NCI-H226 (cell line): ENCODE results near the gene PCDHGA6.
"Not testable (repeated sequence)": the region's sequence is repeated elsewhere in the genome, so short reads cannot be mapped to it uniquely, and the experiment has no call there.

Experiments used
- DNase-seq: peaks from one replicate; pipeline ENCODE4 v3.0.0-alpha.2; 2015

Gene PCDHGA6

DNA sequence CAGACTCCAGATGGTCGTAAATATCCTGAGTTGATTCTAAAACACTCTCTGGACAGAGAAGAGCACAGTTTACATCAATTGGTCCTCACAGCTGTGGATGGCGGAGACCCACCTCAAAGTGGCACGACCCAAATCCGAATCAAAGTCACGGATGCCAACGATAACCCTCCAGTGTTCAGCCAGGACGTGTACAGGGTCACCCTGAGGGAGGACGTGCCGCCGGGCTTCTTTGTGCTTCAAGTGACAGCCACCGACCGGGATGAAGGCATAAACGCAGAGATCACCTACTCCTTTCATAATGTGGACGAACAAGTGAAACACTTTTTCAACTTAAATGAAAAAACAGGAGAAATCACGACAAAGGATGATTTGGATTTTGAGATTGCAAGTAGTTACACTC is 13.0 kb upstream of the PCDHGA6 start:
- no peak for DNase-seq

DNA sequence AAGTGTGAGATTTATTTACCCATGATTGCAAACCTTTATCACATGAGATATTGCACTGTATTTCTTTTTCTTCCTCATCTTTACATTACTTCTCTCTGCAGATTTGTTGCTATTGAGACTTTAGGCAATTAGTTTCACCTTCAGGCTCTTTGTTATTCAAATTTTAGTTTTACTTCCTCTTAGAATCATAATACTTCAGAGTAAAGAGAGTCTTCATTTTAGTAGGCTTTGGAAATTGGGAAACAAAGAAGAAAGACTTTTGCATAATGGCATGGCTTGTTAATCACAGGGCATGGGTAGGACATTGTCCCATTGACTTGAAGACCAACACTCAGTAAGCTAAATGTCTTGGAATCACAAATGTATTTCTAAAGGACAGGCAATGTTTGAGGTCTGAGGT is 11.0 kb upstream of the PCDHGA6 start:
- no peak for DNase-seq

- no peak for DNase-seq
These were observed 9.6 kb upstream of the PCDHGA6 start, which contains the start of gene PCDHGA5 for GRCh38 chr5:141363952-141364660. TSS of gene PCDHGA5 (plus strand) at chr5:141364162. CDS start at chr5:141364331, 169 bp downstream.

DNA sequence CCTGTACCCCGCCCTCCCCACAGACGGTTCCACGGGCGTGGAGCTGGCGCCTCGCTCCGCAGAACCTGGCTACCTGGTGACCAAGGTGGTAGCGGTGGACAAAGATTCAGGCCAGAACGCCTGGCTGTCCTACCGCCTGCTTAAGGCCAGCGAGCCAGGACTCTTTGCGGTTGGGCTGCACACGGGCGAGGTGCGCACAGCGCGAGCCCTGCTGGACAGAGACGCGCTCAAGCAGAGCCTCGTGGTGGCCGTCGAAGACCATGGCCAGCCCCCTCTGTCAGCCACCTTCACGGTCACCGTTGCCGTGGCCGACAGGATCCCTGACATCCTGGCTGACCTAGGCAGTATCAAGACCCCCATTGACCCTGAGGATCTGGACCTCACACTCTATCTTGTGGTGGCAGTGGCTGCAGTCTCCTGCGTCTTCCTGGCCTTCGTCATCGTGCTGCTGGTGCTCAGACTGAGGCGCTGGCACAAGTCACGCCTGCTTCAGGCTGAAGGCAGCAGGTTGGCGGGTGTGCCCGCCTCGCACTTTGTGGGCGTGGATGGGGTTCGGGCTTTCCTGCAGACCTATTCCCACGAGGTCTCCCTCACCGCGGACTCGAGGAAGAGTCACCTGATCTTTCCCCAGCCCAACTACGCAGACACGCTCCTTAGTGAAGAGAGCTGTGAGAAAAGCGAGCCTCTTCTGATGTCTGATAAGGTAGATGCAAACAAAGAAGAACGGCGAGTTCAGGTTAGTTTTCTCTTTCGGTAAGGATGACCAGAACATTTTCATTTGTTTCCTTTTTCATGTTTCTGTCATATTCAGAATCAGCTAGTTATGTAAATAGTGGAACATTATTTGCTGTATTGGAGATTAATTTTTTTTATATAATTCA is 7.4 kb upstream of the PCDHGA6 start:
- DNase-seq = no peak

- DNase-seq = peak; percentile 56
These were observed 3.5 kb upstream of the PCDHGA6 start, which contains the start of gene PCDHGB3 for GRCh38 chr5:141369994-141370848. TSS of gene PCDHGB3 (plus strand) at chr5:141370242. CDS start at chr5:141370395, 153 bp downstream.

GRCh38 chr5:141371572-141372475 is 1.9 kb upstream of the PCDHGA6 start:
- DNase-seq = no peak

- no peak for DNase-seq
These were observed 936 bp downstream of the PCDHGA6 start for GRCh38 chr5:141374627-141375026.

DNA sequence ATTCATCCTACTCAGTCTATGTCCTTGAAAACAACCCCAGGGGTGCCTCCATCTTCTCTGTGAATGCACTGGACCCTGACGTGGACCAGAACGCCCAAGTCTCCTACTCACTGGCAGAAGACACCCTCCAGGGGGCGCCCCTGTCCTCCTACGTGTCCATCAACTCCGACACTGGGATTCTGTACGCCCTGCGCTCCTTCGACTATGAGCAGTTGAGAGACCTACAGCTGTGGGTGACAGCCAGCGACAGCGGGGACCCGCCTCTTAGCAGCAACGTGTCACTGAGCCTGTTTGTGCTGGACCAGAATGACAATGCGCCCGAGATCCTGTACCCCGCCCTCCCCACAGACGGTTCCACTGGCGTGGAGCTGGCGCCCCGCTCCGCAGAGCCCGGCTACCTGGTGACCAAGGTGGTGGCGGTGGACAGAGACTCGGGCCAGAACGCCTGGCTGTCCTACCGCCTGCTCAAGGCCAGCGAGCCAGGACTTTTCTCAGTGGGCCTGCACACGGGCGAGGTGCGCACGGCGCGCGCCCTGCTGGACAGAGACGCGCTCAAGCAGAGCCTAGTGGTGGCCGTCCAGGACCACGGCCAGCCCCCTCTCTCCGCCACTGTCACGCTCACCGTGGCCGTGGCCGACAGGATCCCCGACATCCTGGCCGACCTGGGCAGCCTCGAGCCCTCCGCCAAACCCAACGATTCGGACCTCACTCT is 1.9 kb downstream of the PCDHGA6 start:
- not testable (repeated sequence) for DNase-seq

- no peak for DNase-seq
These were observed 9.0 kb downstream of the PCDHGA6 start, which contains the start of gene PCDHGA7 for GRCh38 chr5:141382469-141383294. TSS of gene PCDHGA7 (plus strand) at chr5:141382742. CDS start at chr5:141382900, 158 bp downstream.

GRCh38 chr5:141383345-141383744 is 9.7 kb downstream of the PCDHGA6 start:
- no peak for DNase-seq

DNA sequence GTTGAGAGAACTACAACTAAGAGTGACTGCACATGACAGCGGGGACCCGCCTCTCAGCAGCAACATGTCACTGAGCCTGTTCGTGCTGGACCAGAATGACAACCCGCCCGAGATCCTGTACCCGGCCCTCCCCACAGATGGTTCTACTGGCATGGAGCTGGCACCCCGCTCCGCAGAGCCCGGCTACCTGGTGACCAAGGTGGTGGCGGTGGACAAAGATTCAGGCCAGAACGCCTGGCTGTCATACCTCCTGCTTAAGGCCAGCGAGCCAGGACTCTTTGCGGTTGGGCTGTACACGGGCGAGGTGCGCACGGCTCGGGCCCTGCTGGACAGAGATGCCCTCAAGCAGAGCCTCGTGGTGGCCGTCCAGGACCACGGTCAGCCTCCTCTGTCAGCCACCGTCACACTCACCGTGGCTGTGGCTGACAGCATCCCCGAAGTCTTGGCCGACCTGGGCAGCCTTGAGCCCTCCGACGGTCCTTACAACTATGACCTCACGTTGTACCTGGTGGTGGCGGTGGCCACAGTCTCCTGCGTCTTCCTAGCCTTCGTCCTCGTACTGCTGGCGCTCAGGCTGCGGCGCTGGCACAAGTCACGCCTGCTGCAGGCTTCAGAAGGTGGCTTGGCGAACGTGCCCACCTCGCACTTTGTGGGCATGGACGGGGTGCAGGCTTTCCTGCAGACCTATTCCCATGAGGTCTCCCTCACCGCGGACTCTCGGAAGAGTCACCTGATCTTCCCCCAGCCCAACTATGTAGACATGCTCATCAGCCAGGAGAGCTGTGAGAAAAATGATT is 11.0 kb downstream of the PCDHGA6 start:
- DNase-seq = no peak

DNA sequence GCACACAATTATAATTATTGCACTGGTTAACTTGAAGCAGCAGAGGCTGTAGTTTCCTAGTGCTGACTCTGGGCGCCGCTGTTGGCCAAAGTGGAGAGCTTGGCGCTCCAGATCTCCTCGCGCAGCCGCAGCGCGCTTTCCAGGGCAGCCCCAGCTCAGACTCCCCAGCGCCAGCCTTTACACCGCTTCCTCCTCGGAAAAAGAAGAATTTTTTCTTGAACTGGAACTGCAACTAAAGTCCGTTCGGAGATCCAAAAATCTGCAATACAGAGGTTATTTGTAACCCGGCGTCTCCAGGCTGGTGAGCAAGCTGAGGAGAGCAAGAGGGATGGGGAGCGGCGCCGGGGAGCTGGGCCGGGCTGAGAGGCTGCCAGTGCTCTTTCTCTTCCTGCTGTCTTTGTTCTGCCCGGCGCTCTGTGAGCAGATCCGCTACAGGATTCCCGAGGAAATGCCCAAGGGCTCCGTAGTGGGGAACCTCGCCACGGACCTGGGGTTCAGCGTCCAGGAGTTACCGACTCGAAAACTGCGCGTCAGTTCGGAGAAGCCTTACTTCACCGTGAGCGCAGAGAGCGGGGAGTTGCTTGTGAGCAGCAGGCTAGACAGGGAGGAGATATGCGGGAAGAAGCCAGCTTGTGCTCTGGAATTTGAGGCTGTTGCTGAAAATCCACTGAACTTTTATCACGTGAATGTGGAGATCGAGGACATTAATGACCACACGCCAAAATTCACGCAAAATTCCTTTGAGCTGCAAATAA is 14.0 kb downstream of the PCDHGA6 start, which contains the start of gene PCDHGB4:
Gene PCDHGB4, plus strand, starts transcription at position 142 of the 755 bp plus-strand sequence. Its CDS starts 187 bp downstream, at position 329.
- DNase-seq = not testable (repeated sequence)

DNA sequence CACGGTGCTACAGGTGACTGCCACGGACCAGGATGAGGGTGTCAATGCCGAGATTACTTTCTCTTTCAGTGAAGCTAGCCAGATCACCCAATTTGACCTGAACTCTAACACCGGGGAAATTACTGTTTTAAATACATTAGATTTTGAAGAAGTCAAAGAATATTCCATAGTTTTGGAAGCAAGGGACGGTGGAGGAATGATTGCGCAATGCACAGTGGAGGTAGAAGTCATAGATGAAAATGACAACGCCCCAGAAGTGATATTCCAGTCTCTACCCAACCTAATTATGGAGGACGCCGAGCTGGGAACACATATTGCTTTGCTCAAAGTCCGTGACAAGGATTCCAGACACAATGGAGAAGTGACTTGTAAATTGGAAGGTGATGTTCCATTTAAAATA is 15.0 kb downstream of the PCDHGA6 start:
- no peak for DNase-seq

GRCh38 chr5:141389153-141390042 is 15.7 kb downstream of the PCDHGA6 start:
- DNase-seq = no peak

GRCh38 chr5:141392429-141393198 is 18.9 kb downstream of the PCDHGA6 start, which contains the start of gene PCDHGA8:
TSS of gene PCDHGA8 (plus strand) at chr5:141392633. CDS start at chr5:141392814, 181 bp downstream.
- DNase-seq = no peak

DNA sequence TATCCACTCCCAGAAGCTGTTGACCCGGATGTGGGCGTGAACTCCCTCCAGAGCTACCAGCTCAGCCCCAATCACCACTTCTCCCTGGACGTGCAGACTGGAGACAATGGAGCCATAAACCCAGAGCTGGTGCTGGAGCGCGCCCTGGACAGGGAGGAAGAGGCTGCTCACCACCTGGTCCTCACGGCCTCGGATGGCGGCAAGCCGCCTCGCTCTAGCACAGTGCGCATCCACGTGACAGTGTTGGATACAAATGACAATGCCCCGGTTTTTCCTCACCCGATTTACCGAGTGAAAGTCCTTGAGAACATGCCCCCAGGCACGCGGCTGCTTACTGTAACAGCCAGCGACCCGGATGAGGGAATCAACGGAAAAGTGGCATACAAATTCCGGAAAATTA is 19.6 kb downstream of the PCDHGA6 start:
- DNase-seq = no peak
